Progenitor cell of endocrine pancreas (in vitro differentiated cells): ENCODE measurements around the gene GAPT. TPM values are rescaled to one million over a fixed set of nuclear protein-coding genes. Genes with fewer than 3 reads are reported as not detected.
A peak's percentile ranks its signal among the peaks of the same experiment; 100 is the strongest.

Source experiments
- DNase-seq: peaks from one replicate; pipeline ENCODE4 v3.0.0; 2021; ENCODE audit warnings: low spot score; ENCODE audit not compliant: unreplicated experiment
- H3K27ac Mint-ChIP-seq: 2 replicates; pipeline ENCODE4 v1.8.0; 2021; ENCODE audit warnings: mild to moderate bottlenecking, moderate library complexity, mixed read lengths
- H3K27me3 Mint-ChIP-seq: 2 replicates; pipeline ENCODE4 v1.8.0; 2021; ENCODE audit warnings: mixed read lengths
- H3K36me3 Mint-ChIP-seq: 2 replicates; pipeline ENCODE4 v1.8.0; 2022; ENCODE audit warnings: mixed read lengths; ENCODE audit not compliant: insufficient read depth
- H3K4me1 Mint-ChIP-seq: 2 replicates; pipeline ENCODE4 v1.8.0; 2021; ENCODE audit warnings: low read depth, mixed read lengths
- H3K4me3 Mint-ChIP-seq: 2 replicates; pipeline ENCODE4 v1.8.0; 2021; ENCODE audit warnings: low read depth, mild to moderate bottlenecking, moderate library complexity, mixed read lengths
- H3K9me3 Mint-ChIP-seq: 2 replicates; pipeline ENCODE4 v1.8.0; 2021; ENCODE audit warnings: low read depth, mixed read lengths
- total RNA-seq: library from RNA; stranded (reverse); gene quantifications from 2 replicates; pipeline ENCODE4 v1.2.1, GENCODE V29; 2021
- TF ChIP-seq, protein P1 (sequence below): fragments of 200-600 bp; sonication (generic); IDR thresholded peaks from one replicate; pipeline ENCODE4 v1.5.0; 2021; ENCODE audit warnings: antibody characterized with exemption, mild to moderate bottlenecking; ENCODE audit not compliant: unreplicated experiment

Gene GAPT
- total RNA-seq, 1 donor from 2014 or later: not detected

DNA sequence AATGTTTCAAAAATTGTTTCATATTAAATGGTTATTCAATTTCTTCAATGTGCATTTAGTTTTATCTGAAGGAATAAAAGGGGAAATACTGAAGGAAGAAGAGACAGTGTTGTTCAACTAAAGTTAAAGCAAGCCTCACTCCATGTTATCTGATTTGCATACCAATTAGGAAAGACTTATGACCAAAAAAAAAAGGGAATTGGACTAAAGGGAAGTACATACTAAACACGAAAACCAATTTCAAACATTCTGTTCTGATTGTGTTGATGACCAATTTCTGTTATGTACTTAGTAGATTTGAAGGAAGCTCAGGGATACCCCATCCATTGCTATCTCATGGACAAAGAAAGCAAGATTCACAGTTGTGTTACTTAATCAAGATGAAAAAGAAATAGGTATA, 4.9 kb upstream of the GAPT start:
- TF ChIP-seq, protein P1, sequence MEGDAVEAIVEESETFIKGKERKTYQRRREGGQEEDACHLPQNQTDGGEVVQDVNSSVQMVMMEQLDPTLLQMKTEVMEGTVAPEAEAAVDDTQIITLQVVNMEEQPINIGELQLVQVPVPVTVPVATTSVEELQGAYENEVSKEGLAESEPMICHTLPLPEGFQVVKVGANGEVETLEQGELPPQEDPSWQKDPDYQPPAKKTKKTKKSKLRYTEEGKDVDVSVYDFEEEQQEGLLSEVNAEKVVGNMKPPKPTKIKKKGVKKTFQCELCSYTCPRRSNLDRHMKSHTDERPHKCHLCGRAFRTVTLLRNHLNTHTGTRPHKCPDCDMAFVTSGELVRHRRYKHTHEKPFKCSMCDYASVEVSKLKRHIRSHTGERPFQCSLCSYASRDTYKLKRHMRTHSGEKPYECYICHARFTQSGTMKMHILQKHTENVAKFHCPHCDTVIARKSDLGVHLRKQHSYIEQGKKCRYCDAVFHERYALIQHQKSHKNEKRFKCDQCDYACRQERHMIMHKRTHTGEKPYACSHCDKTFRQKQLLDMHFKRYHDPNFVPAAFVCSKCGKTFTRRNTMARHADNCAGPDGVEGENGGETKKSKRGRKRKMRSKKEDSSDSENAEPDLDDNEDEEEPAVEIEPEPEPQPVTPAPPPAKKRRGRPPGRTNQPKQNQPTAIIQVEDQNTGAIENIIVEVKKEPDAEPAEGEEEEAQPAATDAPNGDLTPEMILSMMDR: no peak
- no peaks in the 10 kb centered on the region for H3K36me3 Mint-ChIP-seq

DNA sequence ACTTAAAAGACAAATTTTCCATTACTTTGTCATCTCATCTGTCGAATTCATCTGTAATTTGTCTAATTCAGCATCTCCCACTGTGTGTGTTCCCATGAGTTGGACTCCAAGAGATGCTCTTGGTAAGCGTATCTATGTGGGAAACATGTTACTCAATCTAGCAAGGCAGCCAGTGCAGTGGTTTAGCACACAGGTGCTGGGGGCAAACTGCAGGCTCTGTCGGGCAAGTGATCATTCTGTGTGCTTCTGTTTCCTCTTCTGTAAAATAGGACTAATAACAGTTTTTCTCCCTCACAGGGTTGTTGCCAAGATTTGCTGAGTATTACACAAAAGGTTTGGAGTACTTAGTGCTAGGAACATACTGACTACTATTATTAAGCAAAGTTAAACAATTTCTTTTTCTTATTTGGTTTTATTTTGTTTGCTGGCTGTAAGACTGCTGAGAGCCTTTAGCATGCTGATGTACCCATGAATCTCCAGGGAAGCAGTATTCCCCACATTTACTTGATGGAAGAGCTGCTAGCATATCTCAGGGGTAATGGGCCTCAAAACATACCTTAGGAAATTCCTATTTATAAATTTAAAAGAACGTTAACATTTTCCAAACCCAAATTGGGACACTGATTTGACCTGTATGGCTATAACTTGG, 709 bp upstream of the GAPT start:
- H3K27ac Mint-ChIP-seq: no peak overlapping the region
- H3K4me3 Mint-ChIP-seq: no peak overlapping the region
- no peaks in the 10 kb centered on the region for H3K9me3 Mint-ChIP-seq
- DNase-seq: no peak
- TF ChIP-seq, protein P1: no peak
- peaks cover 3% of the 10 kb centered on the region for H3K4me1 Mint-ChIP-seq
- no peaks in the 10 kb centered on the region for H3K36me3 Mint-ChIP-seq
- H3K27me3 Mint-ChIP-seq: no peaks in the 10 kb centered on the region

More for the DNA sequence above, 4.9 kb upstream of the GAPT start:
- DNase-seq: no peak
- Mint-ChIP-seq H3K4me1 (peaks cover 4% of the 10 kb centered on the region), H3K4me3 (no peak overlapping the region), H3K27ac (no peak overlapping the region), H3K27me3 (no peaks in the 10 kb centered on the region), H3K9me3 (no peaks in the 10 kb centered on the region)

DNA sequence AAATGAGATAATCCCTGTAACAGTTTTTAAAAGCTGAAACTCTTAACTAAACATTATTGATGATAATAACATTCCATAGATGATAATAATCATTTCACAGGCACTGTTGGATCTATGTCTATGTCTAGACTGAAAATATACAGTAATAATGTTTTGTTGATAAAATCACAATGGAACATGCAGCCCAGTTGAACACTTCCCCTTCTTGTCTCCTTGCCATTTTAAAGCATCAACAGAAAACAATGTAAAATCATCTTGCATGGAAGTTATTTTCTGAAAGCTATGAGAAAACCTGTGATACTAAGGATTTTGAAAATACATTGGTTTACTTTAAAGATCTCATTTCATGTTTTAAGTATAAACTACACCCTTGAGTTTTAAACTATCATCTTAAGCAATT, 1.9 kb downstream of the GAPT start:
- H3K4me1 Mint-ChIP-seq: peaks cover 3% of the 10 kb centered on the region
- no peak for DNase-seq
- no peak overlapping the region for H3K4me3 Mint-ChIP-seq
- no peaks in the 10 kb centered on the region for H3K9me3 Mint-ChIP-seq
- TF ChIP-seq, protein P1: no peak
- no peak overlapping the region for H3K27ac Mint-ChIP-seq
- H3K36me3 Mint-ChIP-seq: no peaks in the 10 kb centered on the region
- H3K27me3 Mint-ChIP-seq: no peaks in the 10 kb centered on the region

DNA sequence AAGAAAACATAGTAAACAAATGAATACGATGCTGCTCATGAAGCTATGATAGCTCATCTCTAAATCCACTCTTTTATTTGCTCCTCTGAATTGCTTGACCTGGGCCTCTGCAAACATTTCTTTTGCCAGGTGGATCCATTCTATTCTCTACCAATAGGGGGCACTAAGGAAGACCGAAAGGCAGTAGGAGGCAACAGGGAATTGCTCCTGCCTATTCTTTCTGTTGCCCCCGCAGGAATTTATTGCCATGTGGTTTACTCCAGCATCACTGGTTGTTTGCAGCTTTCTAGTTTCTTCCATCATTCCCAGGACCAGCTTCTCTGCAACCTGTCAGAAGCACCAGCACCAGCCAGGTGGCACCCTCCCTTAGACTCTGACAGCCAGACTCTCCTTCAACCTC, 5.3 kb downstream of the GAPT start:
- TF ChIP-seq, protein P1: peak; percentile 27
- DNase-seq: no peak
- Mint-ChIP-seq H3K27ac (no peak overlapping the region), H3K4me1 (peaks cover 22% of the 10 kb centered on the region), H3K9me3 (no peaks in the 10 kb centered on the region), H3K27me3 (no peaks in the 10 kb centered on the region), H3K36me3 (no peaks in the 10 kb centered on the region), H3K4me3 (no peak overlapping the region)

DNA sequence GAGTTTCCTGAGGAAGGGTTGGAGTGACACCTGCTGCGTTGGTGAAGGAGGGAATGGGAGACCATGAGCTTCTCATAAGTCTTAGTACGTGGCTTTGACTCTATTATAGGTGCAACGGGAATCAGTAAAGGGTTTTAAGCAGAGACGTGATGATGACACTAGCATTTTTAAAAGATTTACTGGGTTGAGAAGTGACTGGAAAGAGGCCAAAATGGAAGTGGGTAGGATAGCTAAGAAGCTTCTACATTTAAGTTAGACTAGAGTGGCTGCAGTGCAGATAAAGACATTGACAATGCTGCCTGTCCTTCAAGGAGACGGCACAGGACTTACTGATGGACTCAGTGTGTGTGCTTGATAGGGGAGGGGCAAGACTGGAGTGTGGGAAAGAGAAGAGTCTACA, 6.2 kb downstream of the GAPT start:
- TF ChIP-seq, protein P1: no peak
- Mint-ChIP-seq H3K27ac (no peak overlapping the region), H3K4me3 (no peak overlapping the region), H3K27me3 (no peaks in the 10 kb centered on the region), H3K9me3 (no peaks in the 10 kb centered on the region), H3K4me1 (peaks cover 21% of the 10 kb centered on the region), H3K36me3 (no peaks in the 10 kb centered on the region)
- no peak for DNase-seq
